Epithelial cell of prostate (primary cell): Measurements from ENCODE around the gene IFITM5.
"Not testable (repeated sequence)": the region's sequence is repeated elsewhere in the genome, so short reads cannot be mapped to it uniquely, and the experiment has no call there.

Source experiments
- DNase-seq: peaks from one replicate; pipeline ENCODE4 v3.0.0-alpha.2; 2011; ENCODE audit warnings: low read depth, low spot score
- H3K27ac ChIP-seq: fragments of 450-650 bp; 2 replicates; pipeline ENCODE4 v1.5.1; 2017; ENCODE audit warnings: mild to moderate bottlenecking

The IFITM5 gene

DNA sequence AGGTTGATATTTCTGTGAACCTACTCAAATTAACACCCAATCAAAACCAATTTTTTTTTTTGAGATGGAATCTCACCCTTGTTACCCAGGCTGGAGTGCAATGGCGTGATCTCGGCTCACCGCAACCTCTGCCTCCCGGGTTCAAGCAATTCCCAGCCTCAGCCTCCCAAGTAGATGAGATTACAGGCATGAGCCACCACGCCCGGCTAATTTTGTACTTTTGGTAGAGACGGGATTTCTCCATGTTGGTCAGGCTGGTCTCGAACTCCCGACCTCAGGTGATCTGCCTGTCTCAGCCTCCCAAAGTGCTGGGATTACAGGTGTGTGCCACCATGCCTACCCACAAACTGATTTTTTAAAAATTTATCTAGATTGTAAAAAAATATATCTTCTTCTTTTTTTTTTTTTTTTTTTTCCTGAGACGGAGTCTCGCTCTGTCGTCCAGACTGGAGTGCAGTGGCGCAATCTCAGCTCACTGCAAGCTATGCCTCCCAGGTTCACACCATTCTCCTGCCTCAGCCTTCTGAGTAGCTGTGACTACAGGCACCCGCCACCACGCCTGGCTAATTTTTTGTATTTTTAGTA, 29.3 kb upstream of the IFITM5 start:
- DNase-seq: not testable (repeated sequence)

DNA sequence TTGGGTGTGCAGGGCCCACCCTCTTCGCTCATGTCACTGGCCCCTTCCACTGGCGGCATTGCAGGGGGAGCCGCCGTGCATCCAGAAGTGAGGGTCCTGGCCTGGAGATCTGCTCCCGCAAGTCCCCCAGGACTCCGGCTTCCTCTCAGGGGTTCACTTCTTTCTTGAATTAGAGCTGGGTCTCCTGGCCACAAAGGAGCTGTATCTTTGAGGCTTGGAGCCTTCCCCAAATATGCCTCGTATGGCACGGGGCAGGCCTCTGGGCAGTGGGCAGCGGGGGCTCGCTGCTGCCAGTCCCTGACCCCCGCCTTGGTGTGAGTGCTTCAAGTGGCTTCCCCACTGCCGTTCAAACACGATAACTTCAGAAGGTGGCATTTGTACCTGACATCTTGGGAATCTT, 28.7 kb upstream of the IFITM5 start:
- no peak for DNase-seq
- no peak overlapping the region for H3K27ac ChIP-seq

More for the DNA sequence above, 29.3 kb upstream of the IFITM5 start:
- not testable (repeated sequence) for H3K27ac ChIP-seq

DNA sequence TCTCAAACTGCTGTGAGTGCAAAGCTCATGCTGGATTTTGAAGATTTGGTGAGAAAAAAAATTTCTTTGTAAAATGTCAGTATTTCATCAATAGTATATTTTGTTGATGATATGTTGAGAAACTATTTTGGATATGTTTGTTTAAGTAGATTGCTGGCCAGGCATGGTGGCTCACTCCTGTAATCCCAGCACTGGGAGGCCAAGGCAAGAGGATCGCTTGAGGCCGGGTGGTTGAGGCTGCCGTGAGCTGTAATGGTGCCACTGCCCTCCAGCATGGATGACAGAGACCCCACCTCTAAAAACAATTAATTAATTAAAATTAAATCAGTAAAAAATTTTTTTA, 28.2 kb upstream of the IFITM5 start:
- no peak overlapping the region for H3K27ac ChIP-seq
- DNase-seq: no peak

DNA sequence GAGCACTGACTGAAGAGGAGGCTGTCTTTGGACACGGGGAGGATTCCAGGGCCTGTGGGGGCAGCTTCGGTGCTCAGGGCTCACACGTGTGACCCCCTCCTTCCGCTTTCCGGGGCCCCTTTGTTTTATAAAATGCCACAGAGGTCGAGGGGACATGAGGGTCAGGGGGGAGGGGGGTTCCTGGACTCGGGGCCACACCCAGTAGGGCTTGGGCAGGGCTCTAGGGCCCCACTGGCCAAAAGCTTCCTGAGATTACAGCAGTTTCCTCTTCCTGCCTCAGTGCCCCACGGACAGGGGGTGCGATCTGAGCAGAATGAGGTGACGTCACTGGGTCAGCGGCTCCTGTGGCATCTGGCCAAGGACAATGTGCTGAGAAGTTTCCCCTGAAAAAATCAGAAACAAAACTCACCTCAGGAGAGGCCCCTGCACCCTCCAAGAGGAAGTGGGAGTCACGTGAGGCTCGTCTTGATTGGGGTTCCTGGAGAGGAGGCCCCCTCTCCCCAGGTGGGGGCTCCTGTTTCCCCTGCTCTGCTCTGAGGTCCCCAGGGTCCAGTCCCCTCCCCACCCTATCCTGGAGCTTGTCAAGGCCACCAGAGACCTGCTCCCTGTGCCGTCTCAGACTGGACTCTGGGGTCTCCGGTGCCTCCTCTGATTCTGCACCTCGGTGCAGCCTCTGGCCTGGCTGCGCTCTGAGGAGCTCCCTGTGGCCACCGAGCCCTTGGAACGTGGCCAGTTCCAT, 27.7 kb upstream of the IFITM5 start:
- no peak for DNase-seq
- H3K27ac ChIP-seq: no peak overlapping the region

DNA sequence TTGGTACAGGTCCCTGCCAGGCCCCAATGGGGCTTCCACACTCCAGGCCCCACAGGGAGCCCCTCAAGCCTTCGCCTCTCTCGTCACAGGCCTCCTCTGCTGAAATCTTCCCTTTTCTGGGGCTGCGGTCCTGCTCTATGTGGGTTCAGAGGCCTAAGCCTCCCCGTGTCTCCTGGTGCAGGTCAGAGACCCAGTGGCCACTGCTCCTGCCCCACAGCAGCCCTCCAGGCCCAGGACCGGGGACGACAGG, 27.2 kb upstream of the IFITM5 start:
- no peak for DNase-seq
- no peak overlapping the region for H3K27ac ChIP-seq

DNA sequence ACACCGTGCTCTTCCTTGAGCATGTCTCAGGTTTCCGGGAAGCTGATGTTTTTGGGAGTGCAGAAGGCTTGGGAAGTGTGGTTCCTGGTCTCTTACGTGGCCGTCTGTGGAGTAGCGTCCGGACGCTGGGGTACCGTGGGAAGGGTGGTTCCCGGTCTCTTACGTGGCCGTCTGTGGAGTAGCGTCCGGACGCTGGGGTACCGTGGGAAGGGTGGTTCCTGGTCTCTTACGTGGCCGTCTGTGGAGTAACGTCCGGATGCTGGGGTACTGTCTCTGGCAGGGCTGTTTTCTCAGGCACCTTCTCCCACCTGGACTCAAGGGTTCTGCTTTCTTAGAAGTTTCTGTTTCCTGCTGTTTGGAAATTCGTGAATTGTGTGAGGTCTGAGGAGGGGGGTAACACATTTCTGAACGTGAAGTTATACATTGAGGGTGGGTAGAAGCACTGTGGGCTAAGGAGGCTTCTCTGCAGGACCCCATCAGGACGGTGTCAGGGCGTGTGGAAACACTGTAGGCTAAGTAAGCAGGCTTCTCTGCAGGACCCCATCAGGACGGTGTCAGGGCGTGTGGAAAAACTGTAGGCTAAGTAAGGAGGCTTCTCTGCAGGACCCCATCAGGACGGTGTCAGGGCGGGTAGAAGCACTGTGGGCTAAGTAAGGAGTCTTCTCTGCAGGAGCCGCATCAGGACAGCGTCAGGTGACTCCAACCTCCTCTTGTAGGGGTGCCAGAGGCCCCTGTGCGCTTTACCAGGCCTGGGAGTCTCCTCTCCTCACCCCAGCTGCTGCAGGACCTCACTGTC, 26.7 kb upstream of the IFITM5 start:
- no peak for DNase-seq
- H3K27ac ChIP-seq: no peak overlapping the region

DNA sequence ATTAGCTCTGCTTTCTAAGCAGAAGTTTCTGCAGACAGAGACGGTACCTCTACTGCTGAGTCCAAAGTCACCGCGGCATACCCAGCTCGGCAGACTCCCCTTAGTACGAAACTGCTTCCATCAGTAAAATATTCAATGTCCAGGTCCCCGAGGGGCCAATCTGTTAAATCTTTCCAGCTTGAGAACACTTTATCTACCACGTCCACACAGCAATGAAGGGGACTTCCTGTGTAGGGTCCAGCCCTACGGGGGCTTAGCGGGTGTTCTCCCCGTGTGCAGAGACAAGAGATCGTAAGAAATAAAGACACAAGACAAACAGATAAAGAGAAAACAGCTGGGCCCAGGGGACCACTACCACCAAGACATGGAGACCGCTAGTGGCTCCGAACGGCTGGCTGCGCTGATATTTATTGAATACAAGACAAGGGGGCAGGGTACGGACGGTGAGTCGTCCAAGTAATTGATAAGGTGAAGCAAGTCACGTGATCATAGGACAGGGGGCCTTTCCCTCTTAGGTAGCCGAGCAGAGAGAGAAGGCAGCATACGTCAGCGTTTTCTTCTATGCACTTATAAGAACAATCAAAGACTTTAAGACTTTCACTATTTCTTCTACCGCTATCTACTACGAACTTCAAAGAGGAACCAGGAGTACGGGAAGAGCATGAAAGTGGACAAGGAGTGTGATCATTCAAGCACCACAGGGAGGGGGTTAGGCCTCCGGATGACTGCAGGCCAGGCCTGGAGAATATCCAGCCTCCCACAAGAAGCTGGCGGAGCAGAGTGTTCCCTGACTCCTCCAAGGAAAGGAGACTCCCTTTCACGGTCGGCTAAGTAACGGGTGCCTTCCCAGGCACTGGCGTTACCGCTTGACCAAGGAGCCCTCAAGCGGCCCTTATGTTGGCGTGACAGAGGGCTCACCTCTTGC, 25.5 kb upstream of the IFITM5 start:
- H3K27ac ChIP-seq, DNase-seq: not testable (repeated sequence)

DNA sequence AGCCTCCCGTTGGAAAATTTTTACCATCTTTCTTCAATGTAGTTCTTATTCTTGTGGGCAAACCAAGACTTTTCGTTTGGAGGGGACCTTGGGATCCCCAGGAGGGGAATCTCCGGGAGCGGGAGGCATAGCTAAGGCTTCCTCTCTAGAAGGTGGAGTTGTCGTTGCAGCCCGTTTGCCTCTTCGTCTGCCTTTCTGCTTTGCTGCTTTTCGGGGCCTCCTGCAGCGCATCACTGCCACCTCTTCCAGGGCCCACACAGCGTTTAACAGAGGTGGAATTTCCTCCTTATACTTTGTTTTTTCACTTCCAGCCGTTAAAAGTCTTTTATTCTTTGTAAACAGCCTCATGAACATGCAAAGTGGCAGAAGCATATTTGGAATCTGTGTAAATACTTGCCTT, 24.8 kb upstream of the IFITM5 start:
- no peak for DNase-seq
- no peak overlapping the region for H3K27ac ChIP-seq

DNA sequence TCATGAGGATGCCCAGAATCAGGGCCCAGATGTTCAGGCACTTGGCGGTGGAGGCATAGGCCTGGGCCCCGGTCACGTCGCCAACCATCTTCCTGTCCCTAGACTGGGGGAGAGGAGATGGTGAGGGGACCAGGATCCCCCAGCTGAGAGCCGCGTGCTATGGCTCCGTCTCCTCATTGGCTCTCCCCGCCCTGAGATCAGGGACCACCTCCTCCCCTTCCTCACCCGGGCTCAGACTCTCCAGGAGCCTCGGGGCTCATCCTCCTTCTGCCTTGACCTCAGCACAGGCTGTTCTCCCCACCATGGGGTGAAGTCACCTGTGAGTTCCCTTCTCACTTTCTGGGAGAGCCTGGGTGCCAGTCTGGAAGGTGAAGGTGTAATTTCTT, 20.6 kb upstream of the IFITM5 start:
- peak overlapping the region; percentile 84 for H3K27ac ChIP-seq
- DNase-seq: not testable (repeated sequence)

DNA sequence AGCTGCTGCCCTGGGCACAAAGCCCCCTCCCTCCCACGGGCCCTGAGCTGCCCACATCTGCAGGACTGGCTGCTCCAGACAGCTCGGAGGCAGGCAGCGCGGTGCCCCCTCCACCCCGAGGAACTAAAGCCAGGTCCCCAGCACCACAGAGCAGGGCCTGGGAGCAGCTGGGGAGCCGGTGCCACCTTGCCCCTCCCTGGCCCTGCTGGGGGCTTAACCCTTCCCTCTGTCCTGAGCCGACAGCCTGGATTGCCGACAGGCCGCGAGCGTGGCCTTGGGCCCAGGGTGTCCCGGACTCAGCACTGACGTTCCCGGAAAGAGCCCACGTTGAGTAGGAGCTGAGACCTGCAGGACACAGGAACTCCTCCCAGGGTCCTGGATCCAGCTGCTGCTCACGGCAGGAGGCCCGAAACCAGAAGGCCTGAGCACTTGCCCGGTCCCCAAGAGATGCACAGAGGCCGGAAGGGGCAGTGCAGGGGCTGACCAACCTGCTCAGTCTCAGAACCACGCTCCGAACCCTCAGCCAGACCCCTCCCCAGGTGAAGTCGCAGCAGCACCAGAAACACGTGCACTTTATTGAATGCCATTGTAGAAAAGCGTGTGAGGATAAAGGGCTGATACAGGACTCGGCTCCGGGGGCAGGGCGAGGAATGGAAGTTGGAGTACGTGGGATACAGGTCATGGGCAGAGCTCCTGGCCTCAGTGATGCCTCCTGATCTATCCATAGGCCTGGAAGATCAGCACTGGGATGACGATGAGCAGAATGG, 20.0 kb upstream of the IFITM5 start:
- DNase-seq: not testable (repeated sequence)
- H3K27ac ChIP-seq: peak overlapping the region; percentile 84

DNA sequence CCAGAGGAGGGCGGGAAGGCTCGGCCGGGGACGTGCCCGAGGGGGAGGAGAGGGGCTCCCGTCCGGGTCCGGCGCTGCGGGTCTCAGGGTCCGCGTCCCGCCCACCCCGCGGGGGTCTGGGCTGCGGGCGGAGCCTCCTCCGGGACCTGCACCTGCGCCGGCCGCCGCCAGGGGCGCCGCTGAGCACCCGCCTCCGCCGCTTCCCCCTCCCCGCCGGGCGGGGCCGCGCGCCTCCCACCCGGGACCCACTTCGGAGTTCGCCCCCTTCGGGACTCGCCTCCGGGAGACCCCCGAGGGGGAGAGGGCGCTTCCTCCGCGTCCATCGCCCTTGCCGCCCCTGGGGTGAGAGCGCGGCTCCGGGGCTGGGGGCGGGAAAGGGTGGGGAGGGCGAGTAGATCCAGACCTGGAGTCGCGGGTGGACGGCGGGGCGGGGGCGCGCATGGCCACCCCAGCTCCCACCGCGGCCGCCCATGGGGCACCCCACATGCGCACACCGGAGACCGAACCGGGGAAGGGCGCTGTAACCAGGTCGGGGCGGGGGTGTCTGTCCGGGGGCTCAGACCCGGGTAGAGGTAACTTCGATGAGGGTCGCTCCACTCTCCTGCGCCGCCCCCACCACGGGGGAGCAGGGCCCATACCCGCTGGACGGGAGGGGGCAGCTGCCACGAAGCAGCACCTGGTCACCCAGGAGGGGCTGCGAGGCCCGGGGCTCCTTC, 19.2 kb upstream of the IFITM5 start:
- DNase-seq, H3K27ac ChIP-seq: not testable (repeated sequence)

DNA sequence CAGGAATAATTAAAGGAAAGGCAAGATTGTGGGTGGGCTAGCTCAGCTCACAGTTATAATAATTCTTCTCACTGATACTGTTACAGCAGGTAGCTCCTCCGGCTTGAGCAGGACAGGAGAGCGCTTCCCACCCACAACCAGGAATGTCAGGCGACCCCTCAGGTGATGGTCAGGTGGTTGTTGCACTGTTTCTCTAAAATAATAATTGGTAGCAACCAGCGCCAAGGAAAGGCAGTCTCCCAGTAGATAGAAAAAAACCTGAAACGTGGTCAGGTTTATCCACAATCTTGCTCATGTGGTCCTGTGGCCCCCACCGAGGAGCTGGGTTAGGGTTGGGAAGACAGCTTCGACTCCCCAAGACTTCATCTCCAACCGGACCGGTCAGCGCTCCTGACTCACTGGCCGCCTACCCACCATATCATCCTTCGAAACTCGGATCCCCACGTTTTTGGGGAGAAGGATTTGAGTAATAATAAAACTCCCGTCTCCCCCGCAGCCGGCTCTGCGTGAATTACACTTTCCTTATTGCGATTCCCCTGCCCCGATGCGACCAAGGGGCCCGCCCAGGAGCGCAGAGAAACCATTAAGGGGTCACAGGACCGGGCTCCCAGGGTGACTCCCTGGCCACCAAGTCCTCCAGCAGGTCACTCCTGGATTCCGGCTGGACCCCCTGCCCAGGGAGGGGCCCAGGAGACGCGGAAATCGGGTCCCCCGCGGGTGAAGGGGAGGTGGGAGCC, 18.5 kb upstream of the IFITM5 start:
- not testable (repeated sequence) for DNase-seq, H3K27ac ChIP-seq

DNA sequence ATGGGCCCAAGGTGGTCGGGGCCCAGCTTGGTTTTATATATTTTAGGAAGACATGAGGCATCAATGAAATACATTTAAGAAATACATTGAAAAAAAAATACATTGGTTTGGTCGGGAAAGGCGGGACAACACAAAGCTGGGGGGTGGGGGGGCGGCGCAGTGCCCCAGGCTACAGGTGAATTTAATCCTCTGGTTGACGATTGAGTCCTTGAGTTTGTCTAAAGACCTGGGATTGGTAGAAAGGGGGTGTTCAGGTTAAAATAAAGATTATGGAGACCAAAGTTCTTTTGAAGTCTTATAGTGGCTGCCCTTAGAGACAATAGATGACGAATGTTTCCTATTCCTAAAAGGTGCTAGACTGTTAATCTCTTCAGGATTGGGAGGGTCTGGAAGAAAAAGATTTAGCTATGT, 17.6 kb upstream of the IFITM5 start:
- H3K27ac ChIP-seq: no peak overlapping the region
- no peak for DNase-seq

DNA sequence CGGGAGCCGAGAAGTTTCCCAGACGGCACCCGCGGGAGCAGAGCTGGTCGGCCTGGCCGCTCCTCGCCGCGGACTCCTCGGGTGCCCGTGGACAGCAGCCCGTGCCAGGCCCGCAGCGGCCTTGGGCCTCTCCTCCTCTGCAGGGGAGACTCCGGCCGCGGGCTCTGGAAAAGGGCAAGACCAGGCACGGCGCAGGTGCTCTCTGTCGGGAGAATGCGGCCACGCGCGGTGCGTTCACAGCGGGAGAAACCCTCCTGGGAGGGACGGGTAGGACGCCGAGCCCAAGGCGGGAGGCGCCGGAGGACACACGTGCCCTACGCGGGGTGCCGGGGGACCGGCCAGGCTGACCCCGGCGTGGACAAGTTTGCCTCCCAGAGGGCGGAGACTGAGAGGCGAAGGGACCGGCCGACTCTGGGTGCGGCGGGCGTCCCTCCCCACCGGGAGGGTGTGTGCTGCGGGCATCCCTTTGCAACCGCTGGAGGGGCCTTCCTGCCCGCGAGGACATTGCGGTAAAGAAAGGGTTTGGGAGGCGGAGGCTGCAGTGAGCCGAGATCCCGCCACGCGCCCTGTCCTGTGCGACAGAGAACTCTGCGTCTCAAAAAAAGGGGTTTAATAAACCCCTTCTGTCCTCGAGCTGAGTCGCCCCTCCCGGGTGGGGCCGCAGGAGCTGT, 16.8 kb upstream of the IFITM5 start:
- DNase-seq: no peak
- H3K27ac ChIP-seq: no peak overlapping the region

DNA sequence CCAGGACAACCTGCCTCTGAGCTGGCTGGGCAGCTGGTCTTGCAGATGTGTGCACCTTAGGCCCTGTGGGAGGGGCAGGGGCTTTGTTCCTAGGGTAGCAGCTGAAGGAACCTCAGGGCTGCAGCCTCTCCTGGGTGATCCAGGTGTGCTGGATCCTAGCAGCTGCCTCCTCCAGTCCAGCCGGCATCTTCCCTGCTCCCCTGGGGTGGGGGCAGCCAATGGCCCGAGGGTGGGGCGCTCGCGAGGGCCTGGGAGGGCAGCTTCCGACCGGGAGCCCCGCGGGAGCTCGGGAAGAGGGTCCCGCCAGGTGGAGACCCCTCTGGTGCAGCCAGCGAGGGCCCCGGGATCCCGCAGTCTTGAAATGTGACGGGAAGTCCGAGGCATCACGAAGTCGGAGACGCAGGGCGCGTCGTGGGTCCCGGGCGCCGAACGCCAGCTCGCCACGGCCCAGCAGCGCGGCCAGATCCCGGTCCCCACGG, 16.2 kb upstream of the IFITM5 start:
- H3K27ac ChIP-seq: no peak overlapping the region
- DNase-seq: no peak

DNA sequence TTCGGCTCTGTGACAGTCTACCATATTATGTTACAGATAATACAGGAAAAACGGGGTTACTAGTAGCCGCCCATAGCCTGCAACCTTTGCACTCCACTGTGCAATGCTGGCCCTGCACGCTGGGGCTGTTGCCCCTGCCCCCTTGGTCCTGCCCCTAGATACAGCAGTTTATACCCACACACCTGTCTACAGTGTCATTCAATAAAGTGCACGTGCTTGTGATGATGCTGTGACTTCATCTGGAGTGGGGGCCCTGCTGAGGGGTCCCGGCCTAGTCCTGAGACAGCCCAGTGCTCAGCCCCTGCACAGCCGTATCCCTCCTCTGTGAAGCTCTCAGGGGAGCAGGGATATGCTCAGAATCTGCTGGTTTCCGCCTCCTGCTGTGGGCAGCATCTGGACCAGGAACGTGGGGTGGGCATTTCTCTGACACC, 15.7 kb upstream of the IFITM5 start:
- DNase-seq: no peak
- no peak overlapping the region for H3K27ac ChIP-seq

DNA sequence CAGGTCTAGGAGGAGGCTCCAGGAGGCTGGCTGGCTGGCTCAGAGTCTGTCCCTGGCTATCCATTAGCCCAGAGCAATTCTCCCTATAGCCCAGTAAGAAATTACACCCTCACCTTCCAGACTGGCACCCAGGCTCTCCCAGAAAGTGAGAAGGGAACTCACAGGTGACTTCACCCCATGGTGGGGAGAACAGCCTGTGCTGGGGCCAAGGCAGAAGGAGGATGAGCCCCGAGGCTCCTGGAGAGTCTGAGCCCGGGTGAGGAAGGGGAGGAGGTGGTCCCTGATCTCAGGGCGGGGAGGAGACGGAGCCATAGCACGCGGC, 15.2 kb upstream of the IFITM5 start:
- not testable (repeated sequence) for H3K27ac ChIP-seq, DNase-seq
